HG02763 (cell line): ENCODE measurements around the gene DAPK2.

Source experiments
- ATAC-seq: cut with Tn5 transposase; IDR thresholded peaks from one replicate; pipeline ENCODE4 v1.9.1; 2021; ENCODE audit warnings: mild to moderate bottlenecking, moderate library complexity; ENCODE audit not compliant: unreplicated experiment

Gene DAPK2

GRCh38 chr15:64024172-64025050 is 21.9 kb downstream of the DAPK2 start:
- ATAC-seq: no peak

DNA sequence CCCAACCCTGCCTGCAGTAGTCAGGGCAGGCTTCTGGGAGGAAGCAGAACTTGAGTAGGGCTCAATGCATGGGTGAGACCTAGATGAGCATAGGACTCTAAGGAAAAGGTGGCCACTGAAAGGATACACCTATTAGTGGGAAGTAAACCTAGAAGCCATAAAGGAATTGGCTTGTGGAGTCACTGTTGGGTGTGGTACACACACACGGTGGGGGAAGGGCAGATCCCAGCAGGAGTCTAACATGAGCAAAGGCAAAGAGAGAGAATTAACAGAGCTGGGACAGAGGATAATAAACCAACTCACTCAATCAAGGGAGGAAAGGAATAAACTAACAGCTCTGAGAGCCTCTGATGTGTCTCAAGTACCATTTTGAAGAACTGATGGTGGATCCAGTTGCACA is 23.1 kb downstream of the DAPK2 start:
- no peak for ATAC-seq

DNA sequence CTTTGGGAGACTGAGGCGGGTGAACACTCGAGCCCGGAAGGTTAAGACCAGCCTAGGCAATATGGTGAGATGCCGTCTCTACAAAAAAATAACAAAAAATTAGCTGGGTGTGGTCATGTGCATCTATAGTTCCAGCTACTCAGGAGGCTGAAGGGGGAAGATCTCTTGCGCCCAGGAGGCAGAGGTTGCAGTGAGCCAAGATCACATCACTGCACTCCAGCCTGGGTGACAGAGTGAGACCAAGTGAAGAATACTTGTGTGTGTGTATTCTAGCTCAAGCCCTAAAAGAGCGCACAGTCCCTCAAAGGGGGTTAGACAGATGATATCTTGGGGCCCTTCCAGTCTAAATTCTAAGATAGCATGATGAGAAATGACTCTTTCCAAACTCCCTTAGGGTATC is 23.7 kb downstream of the DAPK2 start:
- ATAC-seq: no peak

GRCh38 chr15:64019764-64020163 is 26.5 kb downstream of the DAPK2 start:
- no peak for ATAC-seq

- ATAC-seq: no peak
Measured at GRCh38 chr15:64017591-64018163, 28.6 kb downstream of the DAPK2 start.

GRCh38 chr15:64017082-64017588 is 29.1 kb downstream of the DAPK2 start:
- no peak for ATAC-seq

DNA sequence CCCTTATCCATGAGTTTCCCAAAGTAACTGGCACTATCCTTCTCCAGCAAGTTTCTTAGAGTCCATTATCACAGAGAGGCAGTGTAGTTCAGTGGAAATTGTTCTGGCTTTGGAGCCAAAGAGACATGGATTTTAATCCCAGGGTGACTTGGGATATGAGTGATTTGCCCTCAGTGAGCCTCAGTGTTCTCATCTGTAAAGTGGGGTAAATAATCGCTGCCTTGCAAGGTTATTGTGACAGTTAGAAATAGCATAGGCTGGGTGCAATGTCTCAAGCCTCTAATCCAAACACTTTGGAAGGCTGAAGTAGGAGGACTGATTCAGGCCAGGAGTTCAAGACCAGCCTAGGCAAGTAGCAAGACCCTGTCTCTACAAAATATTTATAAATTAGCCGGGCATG is 30.0 kb downstream of the DAPK2 start:
- no peak for ATAC-seq

DNA sequence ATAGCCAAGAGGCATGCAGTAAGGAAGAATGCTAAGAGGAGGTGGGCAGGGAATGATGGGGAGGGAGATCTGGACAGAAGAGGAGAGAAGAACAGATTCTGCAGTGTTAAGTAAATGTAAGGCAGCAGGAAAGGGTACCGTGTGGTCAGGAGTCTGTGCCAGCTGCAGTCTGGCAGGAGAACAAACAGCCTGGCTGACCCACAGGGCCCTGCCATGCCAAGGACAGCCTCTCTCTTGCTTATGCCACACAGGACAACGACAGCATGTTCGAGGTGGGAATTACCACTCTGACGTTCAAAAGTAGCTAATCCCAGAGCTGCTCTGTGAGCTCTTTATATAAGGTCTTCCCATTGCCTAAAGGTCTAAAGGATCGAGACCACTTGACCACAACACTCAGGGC is 31.3 kb downstream of the DAPK2 start:
- no peak for ATAC-seq

GRCh38 chr15:64013179-64014062 is 32.9 kb downstream of the DAPK2 start:
- ATAC-seq: no peak

GRCh38 chr15:64011736-64012135 is 34.5 kb downstream of the DAPK2 start:
- ATAC-seq: no peak

GRCh38 chr15:64010719-64011118 is 35.6 kb downstream of the DAPK2 start:
- ATAC-seq: peak; percentile 82

DNA sequence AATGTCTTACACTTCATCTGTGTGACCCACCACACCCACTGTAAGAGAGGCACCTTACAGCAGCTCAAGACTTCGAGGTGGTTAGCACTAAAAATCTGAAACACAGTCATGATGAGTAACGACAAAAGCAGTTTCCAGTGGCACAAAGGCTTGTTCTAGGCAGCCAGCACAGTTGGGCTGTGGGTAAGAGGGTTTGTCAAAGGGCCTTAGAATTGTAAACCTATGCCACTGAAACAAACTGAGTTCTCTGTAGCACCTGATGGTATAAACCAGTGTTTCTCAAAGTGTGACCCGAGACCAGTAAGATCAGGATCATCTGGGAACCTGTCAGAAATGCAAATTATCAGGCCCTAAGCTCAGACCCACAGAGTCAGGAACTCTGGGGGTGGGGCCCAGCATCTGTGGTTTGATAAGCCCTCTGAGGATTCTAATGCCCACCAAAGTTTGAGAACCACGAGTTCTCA is 36.5 kb downstream of the DAPK2 start:
- peak; percentile 36 for ATAC-seq

DNA sequence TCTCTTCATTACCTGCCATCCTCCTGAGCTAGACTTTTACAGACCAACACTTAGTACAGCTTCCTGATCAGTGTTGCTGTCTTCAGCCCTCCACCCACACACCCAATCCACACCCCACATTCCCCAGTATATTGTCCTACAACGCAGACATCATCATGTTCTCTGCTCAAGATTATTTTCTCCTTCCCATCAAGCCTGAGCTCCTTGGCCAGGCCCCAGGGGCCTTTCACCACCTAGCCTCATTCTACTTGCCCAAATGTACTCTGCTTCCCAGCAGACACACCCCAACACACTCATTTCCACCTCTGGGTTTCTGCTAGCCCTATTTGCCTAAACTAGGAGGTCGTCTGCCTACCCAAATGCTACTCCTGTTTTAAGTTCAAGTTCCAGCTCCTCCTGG is 37.0 kb downstream of the DAPK2 start:
- no peak for ATAC-seq

DNA sequence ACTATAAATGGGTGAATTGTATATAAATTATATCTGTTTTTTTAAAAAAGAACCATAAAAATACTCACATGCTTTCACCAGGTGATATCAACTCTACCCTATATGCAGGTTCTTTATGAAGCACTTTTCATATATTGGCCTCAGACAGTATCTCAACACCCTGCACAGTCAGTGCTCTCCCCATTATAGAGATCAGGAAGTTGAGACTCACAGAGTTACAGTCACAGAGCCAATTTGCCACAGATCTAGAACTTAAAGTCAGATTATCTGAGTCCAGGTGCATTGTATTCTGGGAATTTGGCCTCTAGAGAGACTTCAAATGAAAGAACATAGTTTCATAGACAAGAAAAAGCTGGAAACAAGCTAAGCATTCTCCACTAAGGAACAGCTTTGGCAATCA is 38.1 kb downstream of the DAPK2 start:
- ATAC-seq: no peak

GRCh38 chr15:64006642-64007041 is 39.6 kb downstream of the DAPK2 start:
- no peak for ATAC-seq

- no peak for ATAC-seq
Measured at GRCh38 chr15:64004587-64004986, 41.7 kb downstream of the DAPK2 start.

DNA sequence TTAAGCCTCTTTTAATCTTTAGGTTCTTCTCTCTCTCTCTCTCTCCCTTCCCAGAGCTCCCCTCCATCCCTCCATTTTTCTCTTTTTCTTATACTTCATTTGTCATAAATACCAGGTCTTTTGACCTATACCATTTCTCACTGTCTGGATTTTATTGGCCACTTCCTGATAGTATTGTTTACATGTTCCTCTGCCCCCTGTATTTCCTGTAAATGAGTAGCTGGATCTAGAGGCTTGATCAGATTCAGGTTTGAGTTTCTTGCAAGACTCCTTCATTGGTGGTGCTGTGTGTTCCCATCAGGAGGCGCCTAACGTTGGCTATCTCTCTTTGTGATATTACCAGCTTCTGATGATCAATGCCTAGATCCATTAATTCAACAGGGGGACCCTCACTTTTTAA is 42.2 kb downstream of the DAPK2 start:
- no peak for ATAC-seq

- ATAC-seq: no peak
Measured at GRCh38 chr15:64003182-64003581, 43.1 kb downstream of the DAPK2 start.

DNA sequence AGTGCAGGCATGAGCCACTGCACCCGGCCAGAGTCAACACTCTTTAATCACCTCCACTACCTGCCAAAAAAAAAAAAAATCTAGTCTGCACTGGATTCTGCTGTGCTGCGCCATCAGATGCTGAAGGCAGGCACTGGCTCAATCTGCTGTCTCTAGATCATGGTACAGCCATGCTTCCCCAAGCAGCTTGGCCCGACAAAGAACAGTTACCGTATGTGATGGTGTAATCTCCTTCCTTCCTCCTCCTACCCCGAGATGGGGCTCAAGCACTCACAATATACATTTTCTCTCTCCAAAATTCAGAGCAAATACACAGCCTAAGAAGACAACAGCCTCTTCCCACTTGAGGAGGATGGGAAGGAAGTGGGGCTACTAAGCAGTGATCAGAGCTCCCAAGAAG is 45.1 kb downstream of the DAPK2 start:
- no peak for ATAC-seq

DNA sequence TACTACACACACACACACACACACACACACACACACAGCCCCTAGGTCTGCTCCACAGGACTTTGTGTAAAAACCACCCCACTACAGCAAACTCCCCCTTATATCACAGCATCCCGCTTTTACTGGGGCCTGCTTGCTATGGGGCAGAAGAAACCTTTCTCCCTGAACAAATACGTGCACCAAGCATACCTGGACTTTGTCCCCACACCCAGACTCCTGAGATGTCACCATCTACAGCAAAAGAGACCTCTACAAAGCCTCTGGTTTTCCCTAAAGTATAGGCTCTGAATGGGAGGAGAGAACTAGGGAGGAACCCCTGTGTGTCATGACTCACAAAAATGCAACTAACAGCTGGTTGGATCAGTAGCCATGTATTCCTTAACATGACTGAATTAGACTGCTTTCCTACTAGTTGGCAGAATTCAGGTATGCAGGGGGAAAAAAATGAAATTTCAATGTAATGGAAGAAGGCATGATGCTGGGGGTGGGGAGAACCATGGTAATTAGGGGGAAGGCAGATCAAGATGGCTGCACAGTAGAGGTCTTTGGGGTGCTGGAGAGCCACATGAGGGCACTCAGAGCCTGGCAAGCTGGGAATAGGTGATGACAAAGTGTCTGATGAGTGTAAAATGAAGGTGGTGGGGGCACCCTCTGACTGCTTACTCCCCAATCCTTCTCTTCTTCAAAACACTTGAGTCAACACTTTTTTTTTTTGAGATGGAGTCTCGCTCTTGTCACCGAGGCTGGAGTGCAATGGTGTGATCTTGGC is 45.9 kb downstream of the DAPK2 start:
- no peak for ATAC-seq

DNA sequence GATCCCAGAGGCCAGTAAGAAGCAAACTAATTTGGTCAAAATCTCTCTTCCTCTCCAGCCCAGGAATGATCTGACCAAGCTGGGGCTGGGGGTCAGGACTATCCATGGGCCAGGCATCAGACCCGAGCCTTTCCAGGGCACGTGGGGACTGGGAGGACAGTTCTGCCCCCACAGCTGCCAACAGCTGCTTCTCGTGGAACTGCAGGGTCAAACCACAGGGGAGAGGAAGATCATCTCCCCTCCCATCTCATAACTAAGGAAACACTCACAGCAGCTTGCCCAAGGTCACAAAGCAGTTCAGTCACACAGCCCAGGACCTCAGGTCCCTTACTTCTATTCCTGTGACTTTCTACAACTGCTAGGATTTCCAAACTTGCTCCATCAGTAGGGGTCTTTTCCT is 47.1 kb downstream of the DAPK2 start:
- ATAC-seq: no peak
